GM21360 (cell line): ENCODE measurements around the gene FUBP1.
"Not testable (repeated sequence)": the region's sequence is repeated elsewhere in the genome, so short reads cannot be mapped to it uniquely, and the experiment has no call there.

Experiments used
- ATAC-seq: cut with Tn5 transposase; IDR thresholded peaks from one replicate; pipeline ENCODE4 v1.9.1; 2021; ENCODE audit warnings: mild to moderate bottlenecking, moderate library complexity; ENCODE audit not compliant: unreplicated experiment

FUBP1 gene

GRCh38 chr1:77948841-77949424 lies 29.9 kb downstream of the FUBP1 start:
- no peak for ATAC-seq

- ATAC-seq: no peak
These were observed 33.5 kb downstream of the FUBP1 start for GRCh38 chr1:77945345-77945744.

- no peak for ATAC-seq
These were observed 36.3 kb downstream of the FUBP1 start for GRCh38 chr1:77942400-77943140.

- no peak for ATAC-seq
These were observed 37.8 kb downstream of the FUBP1 start for GRCh38 chr1:77940921-77941570.

GRCh38 chr1:77938651-77939050 lies 40.2 kb downstream of the FUBP1 start:
- ATAC-seq: no peak

- no peak for ATAC-seq
These were observed 49.1 kb downstream of the FUBP1 start for GRCh38 chr1:77929806-77930205.

GRCh38 chr1:77927414-77927813 lies 51.5 kb downstream of the FUBP1 start:
- ATAC-seq: no peak

GRCh38 chr1:77926561-77927357 lies 52.1 kb downstream of the FUBP1 start:
- ATAC-seq: no peak

GRCh38 chr1:77925956-77926355 lies 52.9 kb downstream of the FUBP1 start:
- ATAC-seq: no peak

GRCh38 chr1:77925518-77925917 lies 53.4 kb downstream of the FUBP1 start:
- ATAC-seq: no peak

GRCh38 chr1:77918918-77919317 lies 60.0 kb downstream of the FUBP1 start:
- ATAC-seq: not testable (repeated sequence)

- ATAC-seq: no peak
These were observed 68.8 kb downstream of the FUBP1 start for GRCh38 chr1:77910116-77910515.

- ATAC-seq: no peak
These were observed 72.2 kb downstream of the FUBP1 start for GRCh38 chr1:77906624-77907023.

- no peak for ATAC-seq
These were observed 72.8 kb downstream of the FUBP1 start for GRCh38 chr1:77906019-77906545.

- no peak for ATAC-seq
These were observed 73.3 kb downstream of the FUBP1 start for GRCh38 chr1:77905603-77906002.

GRCh38 chr1:77900687-77901293 lies 78.1 kb downstream of the FUBP1 start:
- ATAC-seq: no peak

GRCh38 chr1:77899647-77900320 lies 79.1 kb downstream of the FUBP1 start:
- ATAC-seq: no peak
